Lung (tissue), 12 donors: ENCODE measurements around the gene C20orf202. TPM values are rescaled to one million over a fixed set of nuclear protein-coding genes. Genes with fewer than 3 reads are reported as not detected.
"Not testable (repeated sequence)": the region's sequence is repeated elsewhere in the genome, so short reads cannot be mapped to it uniquely, and the experiment has no call there.

Experiments
- ATAC-seq: fragments of 200-7000 bp; cut with Tn5 transposase; one replicate; pipeline ENCODE4 v1.9.1; 2020; ENCODE audit warnings: moderate number of reproducible peaks; ENCODE audit not compliant: insufficient read depth, low FRiP score
- DNase-seq, 3 donors: peaks; one replicate each; pipeline ENCODE4 v3.0.0-alpha.2; 2013 to 2017
- H3K27ac ChIP-seq, 2 donors: one replicate each; pipeline ENCODE4 v1.5.1; 2013; ENCODE audit warnings: mild to moderate bottlenecking in 2 of 2, moderate library complexity in 2 of 2, control low read depth in 1 of 2, inconsistent platforms in 1 of 2, low read depth in 1 of 2, low read length in 1 of 2
- H3K27me3 ChIP-seq, 3 donors: one replicate each; pipeline ENCODE4 v1.5.1; 2013; ENCODE audit warnings: low read length in 2 of 3; ENCODE audit not compliant: control insufficient read depth in 3 of 3, insufficient read depth in 3 of 3
- H3K36me3 ChIP-seq, 4 donors: one replicate each; pipeline ENCODE4 v1.5.1; 2013; ENCODE audit warnings: low read length in 4 of 4, mild to moderate bottlenecking in 1 of 4, moderate library complexity in 1 of 4; ENCODE audit not compliant: control insufficient read depth in 4 of 4, insufficient read depth in 4 of 4
- H3K4me1 ChIP-seq, 5 donors: one replicate each; pipeline ENCODE4 v1.5.1; 2013; ENCODE audit warnings: low read length in 5 of 5, mild to moderate bottlenecking in 2 of 5, moderate library complexity in 1 of 5; ENCODE audit not compliant: control insufficient read depth in 5 of 5, insufficient read depth in 5 of 5
- H3K4me3 ChIP-seq: one replicate; pipeline ENCODE4 v1.5.1; 2013; ENCODE audit warnings: mild to moderate bottlenecking, control low read depth, moderate library complexity
- H3K9ac ChIP-seq, 2 donors: one replicate each; pipeline ENCODE4 v1.5.1; 2013; ENCODE audit warnings: low read length in 2 of 2, control low read depth in 1 of 2; ENCODE audit not compliant: insufficient read depth in 1 of 2
- H3K9me3 ChIP-seq, 4 donors: one replicate each; pipeline ENCODE4 v1.5.1; 2013; ENCODE audit warnings: low read length in 3 of 4, mild to moderate bottlenecking in 1 of 4, moderate library complexity in 1 of 4; ENCODE audit not compliant: control insufficient read depth in 4 of 4, insufficient read depth in 3 of 4
- WGBS, 2 donors: extraction: QIAGEN DNeasy Blood & Tissue Kit; methylation state at CpG; one replicate each; pipeline ENCODE4 v1.1.7; 2013; 5-methylcytosine and 5-hydroxymethylcytosine counted together
- polyA plus RNA-seq, 2 donors: library from polyadenylated mRNA; stranded (reverse); fragments of 200-250 nt; gene quantifications; one replicate each; pipeline ENCODE4 v1.2.1, GENCODE V29; 2013
- total RNA-seq, 2 donors: library from RNA; depleted of rRNA in 1 of 2; stranded (reverse); fragments of >200 nt in 1 of 2; gene quantifications; one replicate each; pipeline ENCODE4 v1.2.1, GENCODE V29; 2014 to 2021
- TF ChIP-seq, protein P1 (sequence below): IDR thresholded peaks from 2 replicates; pipeline ENCODE4 v1.5.1; 2012; ENCODE audit warnings: mild to moderate bottlenecking; ENCODE audit errors: control extremely low read depth, extremely low read depth
- donor health status: control.
- donor health status: control.
- donor health status: Bipolar disorder and iron deficiency.
- donor health status: healthy.
- donor health status: DM: yes; HTN: yes; CAD: no.

Gene C20orf202
- total and polyA plus RNA-seq, 4 donors, result 0.11 to 1.0 (median 0.38) TPM

DNA sequence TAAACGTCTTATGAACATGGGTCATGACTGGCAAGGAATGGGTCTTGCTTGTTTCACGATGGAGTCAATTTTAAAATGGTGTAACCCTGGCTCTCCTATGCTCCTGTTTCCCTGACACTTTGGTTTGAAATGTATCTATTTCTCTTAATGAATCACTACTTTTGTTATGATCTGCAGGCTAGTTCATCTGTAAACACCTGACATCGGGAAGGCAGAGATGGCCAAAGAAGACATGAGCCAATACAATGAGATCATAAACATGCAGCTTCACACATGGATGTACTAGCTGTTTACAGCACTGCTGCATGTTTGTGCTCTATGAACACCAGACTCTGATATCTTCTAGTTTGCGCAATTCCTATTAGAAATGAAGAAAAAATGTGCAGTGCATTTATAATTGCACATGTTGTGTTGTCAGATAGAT, 11.6 kb downstream of the C20orf202 start:
- 76 to 88% methylated on average over 4 of the region's 4 CpGs for WGBS, 2 donors
- Histone ChIP-seq H3K27ac (no peak overlapping the region), H3K9ac (no peak overlapping the region), H3K4me3 (no peak overlapping the region), H3K9me3 (no peaks in the 10 kb centered on the region), H3K27me3 (peaks cover 0 to 7% (median 5%) of the 10 kb centered on the region in 3 donors), H3K4me1 (peaks cover 0 to 4% (median 0%) of the 10 kb centered on the region in 5 donors), H3K36me3 (no peaks in the 10 kb centered on the region)
- ATAC-seq (no peak), DNase-seq (no peak)
- TF ChIP-seq, protein P1, sequence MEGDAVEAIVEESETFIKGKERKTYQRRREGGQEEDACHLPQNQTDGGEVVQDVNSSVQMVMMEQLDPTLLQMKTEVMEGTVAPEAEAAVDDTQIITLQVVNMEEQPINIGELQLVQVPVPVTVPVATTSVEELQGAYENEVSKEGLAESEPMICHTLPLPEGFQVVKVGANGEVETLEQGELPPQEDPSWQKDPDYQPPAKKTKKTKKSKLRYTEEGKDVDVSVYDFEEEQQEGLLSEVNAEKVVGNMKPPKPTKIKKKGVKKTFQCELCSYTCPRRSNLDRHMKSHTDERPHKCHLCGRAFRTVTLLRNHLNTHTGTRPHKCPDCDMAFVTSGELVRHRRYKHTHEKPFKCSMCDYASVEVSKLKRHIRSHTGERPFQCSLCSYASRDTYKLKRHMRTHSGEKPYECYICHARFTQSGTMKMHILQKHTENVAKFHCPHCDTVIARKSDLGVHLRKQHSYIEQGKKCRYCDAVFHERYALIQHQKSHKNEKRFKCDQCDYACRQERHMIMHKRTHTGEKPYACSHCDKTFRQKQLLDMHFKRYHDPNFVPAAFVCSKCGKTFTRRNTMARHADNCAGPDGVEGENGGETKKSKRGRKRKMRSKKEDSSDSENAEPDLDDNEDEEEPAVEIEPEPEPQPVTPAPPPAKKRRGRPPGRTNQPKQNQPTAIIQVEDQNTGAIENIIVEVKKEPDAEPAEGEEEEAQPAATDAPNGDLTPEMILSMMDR, result no peak

- TF ChIP-seq, protein P1, result no peak
- no peak overlapping the region for H3K9ac ChIP-seq
- H3K27ac ChIP-seq, result no peak overlapping the region
- no peaks in the 10 kb centered on the region for H3K36me3 ChIP-seq
- ATAC-seq (no peak), DNase-seq (no peak)
- no peaks in the 10 kb centered on the region for H3K9me3 ChIP-seq
- no peak overlapping the region for H3K4me3 ChIP-seq
- WGBS, 2 donors, result 56 to 69% methylated on average over 11 of the region's 11 CpGs
- peaks cover 0 to 4% (median 0%) of the 10 kb centered on the region in 5 donors for H3K4me1 ChIP-seq
- peaks cover 0 to 7% (median 5%) of the 10 kb centered on the region in 3 donors for H3K27me3 ChIP-seq
Observed at GRCh38 chr20:1215386-1216170, 12.3 kb downstream of the C20orf202 start.

- not testable (repeated sequence) for H3K27me3 ChIP-seq, H3K36me3 ChIP-seq, H3K27ac ChIP-seq, ATAC-seq, H3K4me3 ChIP-seq, H3K9ac ChIP-seq, H3K4me1 ChIP-seq, DNase-seq, H3K9me3 ChIP-seq
- 76 to 86% methylated on average over 19 of the region's 19 CpGs for WGBS, 2 donors
Observed at GRCh38 chr20:1216527-1217427, 13.5 kb downstream of the C20orf202 start.

DNA sequence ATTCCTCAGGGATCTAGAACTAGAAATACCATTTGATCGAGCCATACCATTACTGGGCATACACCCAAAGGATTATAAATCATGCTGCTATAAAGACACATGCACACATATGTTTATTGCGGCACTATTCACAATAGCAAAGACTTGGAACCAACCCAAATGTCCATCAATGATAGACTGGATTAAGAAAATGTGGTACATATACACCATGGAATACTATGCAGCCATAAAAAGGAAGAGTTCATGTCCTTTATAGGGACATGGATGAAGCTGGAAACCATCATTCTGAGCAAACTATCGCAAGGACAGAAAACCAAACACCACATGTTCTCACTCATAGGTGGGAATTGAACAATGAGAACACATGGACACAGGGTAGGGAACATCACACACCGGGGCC, 19.5 kb downstream of the C20orf202 start:
- not testable (repeated sequence) for H3K4me1 ChIP-seq, H3K4me3 ChIP-seq, DNase-seq, H3K9ac ChIP-seq, ATAC-seq, H3K9me3 ChIP-seq, H3K27ac ChIP-seq, H3K36me3 ChIP-seq
- peaks cover 0 to 11% (median 8%) of the 10 kb centered on the region in 3 donors for H3K27me3 ChIP-seq
- 82 to 89% methylated on average over 4 of the region's 4 CpGs for WGBS, 2 donors
